Breast epithelium (tissue), 4 donors: ENCODE measurements around the gene PREP. TPM values are rescaled to one million over a fixed set of nuclear protein-coding genes. Genes with fewer than 3 reads are reported as not detected.
A peak's percentile ranks its signal among the peaks of the same experiment; 100 is the strongest.

Experiments used
- DNase-seq, 2 donors: peaks; one replicate each; pipeline ENCODE4 v3.0.0-alpha.2; 2019; ENCODE audit warnings: low spot score in 2 of 2
- H3K27ac ChIP-seq, 2 donors: fragments of 200-600 bp; sonication (generic) in 1 of 2; one replicate each; pipeline ENCODE4 v1.5.1; 2016 to 2019; ENCODE audit warnings: mild to moderate bottlenecking in 1 of 2
- H3K27me3 ChIP-seq, 2 donors: fragments of 200-600 bp; sonication (generic) in 1 of 2; one replicate each; pipeline versions ENCODE4 v1.5.1 to v1.6.0; 2017 to 2019; ENCODE audit warnings: control low read depth in 1 of 2, mild to moderate bottlenecking in 1 of 2
- H3K36me3 ChIP-seq: fragments of 200-600 bp; one replicate; pipeline ENCODE4 v1.5.1; 2019
- H3K4me1 ChIP-seq, 2 donors: fragments of 200-600 bp; sonication (generic); one replicate each; pipeline ENCODE4 v1.5.1; 2016 to 2019; ENCODE audit warnings: control low read depth in 1 of 2
- H3K4me3 ChIP-seq, 3 donors: fragments of 200-600 bp; sonication (generic); 1 replicate in 2 of 3; 2 replicates in 1 of 3; pipeline ENCODE4 v1.5.1; 2016 to 2019; ENCODE audit warnings: mild to moderate bottlenecking in 3 of 3, moderate library complexity in 2 of 3
- H3K9me3 ChIP-seq, 2 donors: fragments of 200-600 bp; sonication (generic) in 1 of 2; one replicate each; pipeline ENCODE4 v1.5.1; 2016 to 2019; ENCODE audit warnings: control low read depth in 1 of 2
- CTCF ChIP-seq, 3 donors: fragments of 450-650 bp; IDR thresholded peaks; one replicate each; pipeline ENCODE4 v1.5.1; 2016 to 2017; ENCODE audit warnings: antibody characterized with exemption in 3 of 3, mild to moderate bottlenecking in 3 of 3, moderate library complexity in 3 of 3
- POLR2A ChIP-seq: fragments of 450-650 bp; IDR thresholded peaks from one replicate; pipeline ENCODE4 v1.6.1; 2016; ENCODE audit warnings: antibody characterized with exemption, mild to moderate bottlenecking, moderate library complexity
- POLR2AphosphoS5 ChIP-seq, 3 donors: sonication (generic); formaldehyde crosslinking; IDR thresholded peaks; one replicate each; pipeline ENCODE4 v1.6.1; 2017; ENCODE audit warnings: antibody characterized with exemption in 3 of 3
- intact Hi-C: fragments of 100-400 bp; cut with DNase I; formaldehyde crosslinking; loops from one replicate; pipeline ENCODE4 v1.15.1; 2023; ENCODE audit warnings: low total_unique reads
- total RNA-seq, 3 donors: library from RNA; depleted of rRNA; stranded (reverse); fragments of >200 nt; gene quantifications; one replicate each; pipeline ENCODE4 v1.1.0, GENCODE V29; 2016

PREP gene
- total RNA-seq, 3 donors from 2014 or later: 18.4 to 22.3 (median 19.6) TPM

GRCh38 chr6:105326216-105326615 is 76.7 kb downstream of the PREP start:
- no peaks in the 10 kb centered on the region for H3K36me3 ChIP-seq
- H3K9me3 ChIP-seq: no peaks in the 10 kb centered on the region
- H3K4me1 ChIP-seq: no peaks in the 10 kb centered on the region
- peak overlapping the region; percentile 36 to 82 for H3K27ac ChIP-seq
- peak in 1 of 2 donors; percentile 60 for DNase-seq
- intact Hi-C loops: no loop called here
- no peaks in the 10 kb centered on the region for H3K27me3 ChIP-seq
- TF ChIP-seq CTCF (IDR thresholded peaks at IDR 0.05) (no peak), POLR2AphosphoS5 (IDR thresholded peaks at IDR 0.05) (no peak), POLR2A (no peak)
- no peak overlapping the region for H3K4me3 ChIP-seq

- intact Hi-C loops: no loop called here
- Histone ChIP-seq H3K4me3 (no peak overlapping the region), H3K4me1 (peaks cover 0 to 4% of the 10 kb centered on the region in 2 donors), H3K27ac (no peak overlapping the region), H3K9me3 (no peaks in the 10 kb centered on the region), H3K27me3 (no peaks in the 10 kb centered on the region), H3K36me3 (no peaks in the 10 kb centered on the region)
- TF ChIP-seq CTCF (IDR thresholded peaks at IDR 0.05): no peak
- no peak for TF ChIP-seq POLR2A
- no peak for TF ChIP-seq POLR2AphosphoS5 (IDR thresholded peaks at IDR 0.05)
- DNase-seq: no peak
These were observed 78.4 kb downstream of the PREP start for GRCh38 chr6:105324386-105324950.

GRCh38 chr6:105322499-105323225 is 80.2 kb downstream of the PREP start:
- Histone ChIP-seq H3K4me1 (peaks cover 0 to 4% of the 10 kb centered on the region in 2 donors), H3K27ac (no peak overlapping the region), H3K36me3 (no peaks in the 10 kb centered on the region), H3K27me3 (no peaks in the 10 kb centered on the region), H3K4me3 (no peak overlapping the region), H3K9me3 (no peaks in the 10 kb centered on the region)
- no peak for DNase-seq
- intact Hi-C loops: no loop called here
- TF ChIP-seq CTCF (IDR thresholded peaks at IDR 0.05) (no peak), POLR2A (no peak), POLR2AphosphoS5 (IDR thresholded peaks at IDR 0.05) (no peak)

GRCh38 chr6:105321728-105322127 is 81.2 kb downstream of the PREP start:
- H3K36me3 ChIP-seq: no peaks in the 10 kb centered on the region
- intact Hi-C loops: no loop called here
- no peaks in the 10 kb centered on the region for H3K9me3 ChIP-seq
- no peak for DNase-seq
- no peaks in the 10 kb centered on the region for H3K27me3 ChIP-seq
- H3K27ac ChIP-seq: no peak overlapping the region
- H3K4me3 ChIP-seq: no peak overlapping the region
- TF ChIP-seq CTCF (IDR thresholded peaks at IDR 0.05): no peak
- peaks cover 0 to 4% of the 10 kb centered on the region in 2 donors for H3K4me1 ChIP-seq

- Histone ChIP-seq H3K4me1 (peaks cover 0 to 4% of the 10 kb centered on the region in 2 donors), H3K4me3 (no peak overlapping the region), H3K27ac (no peak overlapping the region), H3K27me3 (no peaks in the 10 kb centered on the region), H3K36me3 (no peaks in the 10 kb centered on the region), H3K9me3 (no peaks in the 10 kb centered on the region)
- intact Hi-C loops: no loop called here
- DNase-seq: peak; percentile 66 to 68
- no peak for TF ChIP-seq CTCF (IDR thresholded peaks at IDR 0.05)
- no peak for TF ChIP-seq POLR2A
- TF ChIP-seq POLR2AphosphoS5 (IDR thresholded peaks at IDR 0.05): no peak
These were observed 81.7 kb downstream of the PREP start for GRCh38 chr6:105321207-105321606.
